IPS-20b (cell line): ENCODE data around the gene TRIM2.
A peak's percentile ranks its signal among the peaks of the same experiment; 100 is the strongest.

Source experiments
- H3K27ac ChIP-seq: one replicate; pipeline ENCODE4 v1.5.1; 2013; ENCODE audit warnings: low read length
- H3K27me3 ChIP-seq: 2 replicates; pipeline ENCODE4 v1.6.1; 2013; ENCODE audit warnings: mild to moderate bottlenecking, low read length, inconsistent platforms; ENCODE audit not compliant: insufficient read depth
- H3K36me3 ChIP-seq: 2 replicates; pipeline ENCODE4 v1.6.1; 2013; ENCODE audit warnings: low read depth, mild to moderate bottlenecking, inconsistent platforms, low read length, moderate library complexity; ENCODE audit not compliant: insufficient read depth
- H3K4me1 ChIP-seq: 2 replicates; pipeline ENCODE4 v1.6.1; 2013; ENCODE audit warnings: mild to moderate bottlenecking, control low read depth, inconsistent platforms, low read length, moderate library complexity; ENCODE audit not compliant: insufficient read depth
- H3K4me3 ChIP-seq: 2 replicates; pipeline ENCODE4 v1.5.1; 2013; ENCODE audit warnings: mild to moderate bottlenecking, low read length, inconsistent platforms
- H3K9ac ChIP-seq: 2 replicates; pipeline ENCODE4 v1.6.1; 2013; ENCODE audit warnings: low read depth, mild to moderate bottlenecking, inconsistent platforms, low read length, moderate library complexity
- H3K9me3 ChIP-seq: 2 replicates; pipeline ENCODE4 v1.6.1; 2013; ENCODE audit warnings: mild to moderate bottlenecking, low read depth, low read length, inconsistent platforms; ENCODE audit not compliant: insufficient read depth

Gene TRIM2

DNA sequence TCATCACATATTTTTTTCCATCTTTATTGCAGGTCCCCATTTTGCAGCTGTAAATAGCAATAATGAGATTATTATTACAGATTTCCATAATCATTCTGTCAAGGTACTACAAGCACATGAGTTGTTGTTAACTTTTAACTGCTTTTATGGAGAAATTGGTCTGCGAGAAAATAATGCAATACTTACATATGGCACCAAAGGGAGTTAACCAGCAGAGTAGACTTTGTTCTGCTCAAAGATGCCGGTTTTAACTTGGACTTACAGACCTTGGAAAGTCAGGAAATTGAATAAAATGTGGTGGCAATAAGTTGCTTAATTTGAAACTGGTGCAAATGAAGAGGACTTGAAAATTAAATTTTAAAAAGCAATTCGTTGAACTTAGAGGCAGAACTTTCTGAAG lies 119.8 kb downstream of the TRIM2 start:
- H3K9ac ChIP-seq, result no peak overlapping the region
- no peaks in the 10 kb centered on the region for H3K27me3 ChIP-seq
- no peaks in the 10 kb centered on the region for H3K9me3 ChIP-seq
- H3K36me3 ChIP-seq, result peaks cover 72% of the 10 kb centered on the region
- no peak overlapping the region for H3K27ac ChIP-seq
- no peaks in the 10 kb centered on the region for H3K4me1 ChIP-seq
- H3K4me3 ChIP-seq, result no peak overlapping the region

GRCh38 chr4:153325558-153325957 lies 121.3 kb downstream of the TRIM2 start:
- H3K27ac ChIP-seq, result no peak overlapping the region
- peaks cover 77% of the 10 kb centered on the region for H3K36me3 ChIP-seq
- H3K9ac ChIP-seq, result no peak overlapping the region
- no peaks in the 10 kb centered on the region for H3K9me3 ChIP-seq
- H3K4me3 ChIP-seq, result no peak overlapping the region
- H3K4me1 ChIP-seq, result no peaks in the 10 kb centered on the region
- no peaks in the 10 kb centered on the region for H3K27me3 ChIP-seq

DNA sequence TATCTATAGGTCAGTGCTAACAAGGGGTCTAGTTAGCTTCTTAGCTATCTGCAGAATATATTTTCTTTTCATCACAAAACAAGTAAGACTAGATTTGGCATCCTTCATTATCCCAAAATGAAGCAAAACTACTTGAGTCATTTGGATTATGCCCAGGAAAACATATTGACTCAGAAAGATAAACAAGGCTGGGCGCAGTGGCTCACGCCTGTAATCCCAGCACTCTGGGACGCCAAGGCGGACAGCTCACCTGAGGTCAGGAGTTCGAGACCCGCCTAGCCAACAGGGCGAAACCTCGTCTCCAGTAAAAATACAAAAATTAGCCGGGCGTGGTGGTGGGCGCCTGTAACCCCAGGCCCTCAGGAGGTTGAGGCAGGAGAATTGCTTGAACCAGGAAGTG lies 122.3 kb downstream of the TRIM2 start:
- H3K4me1 ChIP-seq, result no peaks in the 10 kb centered on the region
- H3K36me3 ChIP-seq, result peaks cover 75% of the 10 kb centered on the region

DNA sequence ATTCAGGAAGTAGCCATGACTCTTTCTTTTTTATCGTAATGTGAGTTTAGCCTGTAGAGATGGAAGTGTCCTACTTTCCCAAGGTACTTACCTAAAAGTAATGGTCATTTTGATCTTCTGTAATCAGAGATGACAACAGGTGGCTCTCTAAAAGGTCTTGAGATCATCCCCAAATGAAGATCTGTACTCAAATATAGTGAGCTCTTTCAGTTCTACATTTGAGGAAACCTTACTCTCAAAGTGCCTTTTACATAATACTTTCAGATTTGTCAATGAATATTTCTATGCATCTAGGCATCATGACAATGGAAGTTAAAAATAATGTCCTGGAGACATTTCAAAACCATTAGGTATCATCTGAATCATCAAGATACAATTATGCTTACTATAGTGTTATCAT lies 123.0 kb downstream of the TRIM2 start:
- no peak overlapping the region for H3K4me3 ChIP-seq
- H3K9ac ChIP-seq, result no peak overlapping the region
- H3K9me3 ChIP-seq, result no peaks in the 10 kb centered on the region
- peaks cover 78% of the 10 kb centered on the region for H3K36me3 ChIP-seq
- H3K27ac ChIP-seq, result no peak overlapping the region
- H3K4me1 ChIP-seq, result no peaks in the 10 kb centered on the region
- H3K27me3 ChIP-seq, result no peaks in the 10 kb centered on the region

More for the DNA sequence above, 122.3 kb downstream of the TRIM2 start:
- H3K9ac ChIP-seq, result no peak overlapping the region
- no peak overlapping the region for H3K27ac ChIP-seq
- H3K27me3 ChIP-seq, result no peaks in the 10 kb centered on the region
- H3K9me3 ChIP-seq, result no peaks in the 10 kb centered on the region
- no peak overlapping the region for H3K4me3 ChIP-seq

DNA sequence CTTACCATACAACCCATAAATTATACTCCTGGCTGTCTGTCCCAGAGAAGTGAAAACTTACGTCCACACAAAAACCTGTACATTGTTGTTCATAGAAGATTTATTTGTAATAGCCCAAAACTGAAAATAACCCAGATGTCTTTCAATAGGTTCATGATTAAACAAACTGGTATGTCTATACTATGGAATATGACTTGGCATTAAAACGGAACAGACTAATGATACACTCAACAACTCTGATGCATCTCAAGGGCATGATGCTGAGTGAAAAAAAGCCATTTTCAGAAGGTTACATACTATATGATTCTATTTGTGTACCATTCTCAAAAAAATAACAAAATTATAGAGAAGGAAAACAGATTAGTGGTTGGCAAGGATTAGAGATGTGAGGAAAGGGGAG lies 128.7 kb downstream of the TRIM2 start:
- Histone ChIP-seq H3K27ac (no peak overlapping the region), H3K4me3 (no peak overlapping the region), H3K9ac (no peak overlapping the region), H3K27me3 (no peaks in the 10 kb centered on the region), H3K4me1 (peaks cover 6% of the 10 kb centered on the region; the same call in 1 of the 2 replicates), H3K9me3 (no peaks in the 10 kb centered on the region), H3K36me3 (peaks cover 76% of the 10 kb centered on the region)

- H3K9ac ChIP-seq, result no peak overlapping the region
- peaks cover 6% of the 10 kb centered on the region; the same call in 1 of the 2 replicates for H3K4me1 ChIP-seq
- H3K36me3 ChIP-seq, result peaks cover 69% of the 10 kb centered on the region
- H3K9me3 ChIP-seq, result no peaks in the 10 kb centered on the region
- H3K27me3 ChIP-seq, result no peaks in the 10 kb centered on the region
- H3K4me3 ChIP-seq, result no peak overlapping the region
- H3K27ac ChIP-seq, result no peak overlapping the region
Observed at GRCh38 chr4:153333874-153334273, 129.6 kb downstream of the TRIM2 start.

DNA sequence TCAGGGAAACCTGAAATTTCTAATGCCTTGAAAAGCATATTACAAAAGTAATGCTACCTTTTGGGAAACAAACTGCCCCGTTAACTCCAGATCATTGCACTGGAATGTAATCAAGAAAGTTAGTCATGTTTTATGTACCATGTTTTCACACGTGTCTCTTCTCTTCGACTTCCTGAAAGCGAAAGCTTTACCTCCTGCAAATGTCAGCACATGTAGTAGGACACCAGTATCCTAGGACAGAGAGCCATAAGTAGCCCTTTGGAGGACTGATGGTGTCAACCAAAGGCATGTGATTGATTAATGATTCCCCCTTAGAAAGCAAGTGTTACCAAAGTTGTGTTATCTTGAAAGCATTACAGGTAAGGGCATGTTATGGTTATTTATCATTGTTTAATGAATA lies 131.4 kb downstream of the TRIM2 start:
- peaks cover 6% of the 10 kb centered on the region; the same call in 1 of the 2 replicates for H3K4me1 ChIP-seq
- peaks cover 62% of the 10 kb centered on the region; the same call in 1 of the 2 replicates for H3K36me3 ChIP-seq
- H3K27ac ChIP-seq, result no peak overlapping the region
- no peaks in the 10 kb centered on the region for H3K9me3 ChIP-seq
- H3K27me3 ChIP-seq, result no peaks in the 10 kb centered on the region
- no peak overlapping the region for H3K9ac ChIP-seq
- no peak overlapping the region for H3K4me3 ChIP-seq

GRCh38 chr4:153337686-153338085 lies 133.4 kb downstream of the TRIM2 start:
- Histone ChIP-seq H3K9ac (no peak overlapping the region), H3K4me3 (no peak overlapping the region), H3K27ac (no peak overlapping the region), H3K9me3 (no peaks in the 10 kb centered on the region), H3K36me3 (peaks cover 48% of the 10 kb centered on the region; the same call in 1 of the 2 replicates), H3K4me1 (peaks cover 6% of the 10 kb centered on the region; the same call in 1 of the 2 replicates), H3K27me3 (no peaks in the 10 kb centered on the region)

DNA sequence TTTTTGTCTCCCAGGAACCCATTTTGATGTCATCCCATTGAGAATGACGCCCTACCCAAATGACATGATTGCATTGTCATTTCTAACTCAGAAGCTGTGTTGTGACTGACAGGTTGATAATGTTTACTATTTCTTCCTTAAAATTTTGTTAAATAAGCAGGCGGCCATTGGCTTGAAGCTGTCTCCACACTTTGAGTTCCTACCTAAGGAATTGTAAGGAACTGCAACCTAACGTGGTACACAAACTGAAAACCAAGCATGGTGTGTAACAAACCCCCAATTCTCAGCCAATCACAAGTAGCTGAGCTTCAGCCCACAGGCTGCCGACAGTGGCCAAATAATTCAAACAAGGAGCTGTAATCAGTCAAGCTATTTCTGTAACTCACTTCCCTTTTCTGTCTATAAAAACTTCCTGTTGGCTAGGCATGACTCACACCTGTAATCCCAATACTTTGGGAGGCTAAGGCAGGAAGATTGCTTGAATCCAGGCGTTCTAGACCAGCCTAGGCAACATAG lies 137.4 kb downstream of the TRIM2 start:
- H3K9me3 ChIP-seq, result no peaks in the 10 kb centered on the region
- no peak overlapping the region for H3K4me3 ChIP-seq

DNA sequence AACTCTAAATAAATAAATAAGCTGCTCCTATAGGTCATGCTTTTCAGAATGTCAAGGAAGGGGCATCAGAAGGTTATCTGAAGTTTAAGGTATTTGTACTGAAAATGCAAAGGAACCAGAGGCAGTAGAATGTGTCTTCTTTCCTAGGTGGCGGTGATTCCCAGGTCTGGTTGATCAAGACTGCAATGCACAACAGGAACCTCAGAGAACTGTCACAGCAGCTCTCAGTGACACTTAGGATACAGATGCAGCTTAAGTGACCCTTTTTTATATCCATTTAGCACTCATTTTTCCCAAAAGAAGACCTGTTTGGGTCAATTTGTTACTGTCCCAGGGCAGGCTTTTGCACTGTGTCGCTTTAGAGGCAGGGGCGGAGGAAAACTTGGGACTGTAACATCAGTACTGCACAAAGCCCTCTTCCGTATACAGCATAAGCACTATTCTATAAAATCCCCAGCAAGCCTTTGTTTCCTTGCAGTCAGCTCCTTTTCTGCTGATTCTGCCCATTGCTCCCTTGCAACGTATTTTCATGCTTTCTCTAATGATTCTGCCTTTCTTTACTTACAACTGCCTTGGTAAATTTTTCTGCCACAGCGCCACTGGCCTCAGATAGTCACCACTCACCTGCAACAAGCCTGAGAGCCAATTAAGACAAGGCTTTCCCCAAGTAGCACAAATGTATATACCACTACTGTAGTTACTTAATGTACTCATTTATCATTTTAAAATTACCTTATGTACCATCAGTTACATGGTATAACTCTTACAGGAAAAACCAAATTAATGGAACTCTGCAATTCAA lies 138.7 kb downstream of the TRIM2 start:
- peaks cover 11% of the 10 kb centered on the region; the same call in 1 of the 2 replicates for H3K4me1 ChIP-seq
- no peak overlapping the region for H3K9ac ChIP-seq
- no peak overlapping the region for H3K27ac ChIP-seq

More for the DNA sequence above, 137.4 kb downstream of the TRIM2 start:
- no peak overlapping the region for H3K9ac ChIP-seq
- no peak overlapping the region for H3K27ac ChIP-seq
- H3K36me3 ChIP-seq, result peaks cover 17% of the 10 kb centered on the region; the same call in 1 of the 2 replicates
- no peaks in the 10 kb centered on the region for H3K27me3 ChIP-seq
- peaks cover 9% of the 10 kb centered on the region; the same call in 1 of the 2 replicates for H3K4me1 ChIP-seq

DNA sequence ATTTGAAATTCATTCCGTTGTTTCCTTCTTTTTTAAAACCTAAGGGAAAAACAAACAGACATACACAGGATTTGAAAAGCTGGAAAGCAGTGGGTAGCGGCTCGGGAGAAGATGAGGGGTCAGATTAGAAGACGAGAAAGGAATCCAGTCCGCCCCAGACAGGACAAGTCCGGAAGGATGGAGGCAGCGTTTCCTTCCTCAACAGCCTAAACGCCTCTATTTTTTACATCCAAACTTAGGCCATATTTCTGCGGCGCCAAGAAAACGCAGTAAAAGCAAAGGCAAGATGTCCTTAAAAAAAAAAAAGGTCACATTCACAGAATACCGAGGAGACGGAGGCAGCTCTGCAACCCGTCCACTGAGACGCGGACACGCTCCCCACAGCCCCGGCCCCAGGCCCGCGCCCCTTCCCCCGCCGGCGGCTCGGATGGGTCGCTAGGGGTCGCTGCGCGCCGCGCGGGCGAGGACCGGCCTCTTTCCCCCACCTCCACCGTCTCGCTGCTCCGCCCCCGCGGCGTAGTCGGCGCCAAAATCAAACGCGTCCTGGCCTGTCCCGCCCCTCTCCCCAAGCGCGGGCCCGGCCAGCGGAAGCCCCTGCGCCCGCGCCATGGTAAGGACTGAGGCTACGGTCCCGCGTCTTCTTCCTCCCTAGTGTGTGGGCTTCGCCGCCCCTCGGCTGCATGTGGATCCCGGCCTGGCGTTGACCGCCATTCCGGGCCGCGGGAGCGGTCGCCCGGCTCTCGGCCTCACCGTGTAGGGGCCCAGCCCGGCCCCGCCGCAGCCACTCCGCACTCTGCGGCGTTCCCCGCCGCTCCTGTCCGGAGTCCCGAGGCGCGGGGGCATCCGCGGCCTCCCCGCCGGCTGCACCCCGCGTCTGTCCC lies 140.1 kb downstream of the TRIM2 start, which contains the start of gene MND1:
Gene MND1, plus strand, starts transcription at position 558 of the 881 bp plus-strand sequence. Its CDS starts 50 bp downstream, at position 608.
- H3K27ac ChIP-seq, result peak within 1 kb of the TSS; percentile 79
- H3K9me3 ChIP-seq, result no peaks in the 10 kb centered on the region
- H3K36me3 ChIP-seq, result peaks cover 10% of the 10 kb centered on the region; the same call in 1 of the 2 replicates
- peaks cover 11% of the 10 kb centered on the region; the same call in 1 of the 2 replicates for H3K4me1 ChIP-seq
- H3K27me3 ChIP-seq, result no peaks in the 10 kb centered on the region
- peak within 1 kb of the TSS; percentile 95 for H3K9ac ChIP-seq
- H3K4me3 ChIP-seq, result peak within 1 kb of the TSS; percentile 80

More for the DNA sequence above, 138.7 kb downstream of the TRIM2 start:
- H3K27me3 ChIP-seq, result no peaks in the 10 kb centered on the region
- peaks cover 12% of the 10 kb centered on the region; the same call in 1 of the 2 replicates for H3K36me3 ChIP-seq
- no peak overlapping the region for H3K4me3 ChIP-seq
- H3K9me3 ChIP-seq, result no peaks in the 10 kb centered on the region
